GM21526 (cell line): ENCODE results near the gene IL17A.
A peak's percentile ranks its signal among the peaks of the same experiment; 100 is the strongest.

ENCODE experiments used
- ATAC-seq: cut with Tn5 transposase; IDR thresholded peaks from one replicate; pipeline ENCODE4 v1.9.1; 2021; ENCODE audit warnings: moderate library complexity; ENCODE audit not compliant: unreplicated experiment, low FRiP score

The IL17A gene

DNA sequence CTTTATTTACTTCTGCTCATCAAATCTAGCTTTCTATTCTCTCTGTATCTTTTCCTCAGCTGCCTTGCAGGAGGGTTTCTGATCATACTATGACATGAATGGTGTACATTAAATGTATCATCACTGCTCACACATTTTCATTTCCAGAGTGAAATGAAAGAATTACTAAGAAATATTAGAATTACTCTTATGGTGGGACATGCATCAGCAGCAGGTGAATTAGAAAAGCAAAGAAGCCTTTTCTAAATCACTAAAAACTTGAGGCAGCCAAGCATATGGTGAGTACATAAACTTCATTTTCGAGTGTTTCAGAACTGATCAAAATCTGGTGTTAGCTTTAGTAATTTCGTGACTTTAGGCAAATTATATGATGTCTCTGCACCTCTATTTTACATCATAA lies 23.6 kb downstream of the IL17A start:
- peak; percentile 38 for ATAC-seq

GRCh38 chr6:52210227-52210626 lies 24.1 kb downstream of the IL17A start:
- peak; percentile 82 for ATAC-seq

GRCh38 chr6:52213127-52213526 lies 27.0 kb downstream of the IL17A start:
- no peak for ATAC-seq

- ATAC-seq, result no peak
Measured at GRCh38 chr6:52215787-52216186, 29.6 kb downstream of the IL17A start.

DNA sequence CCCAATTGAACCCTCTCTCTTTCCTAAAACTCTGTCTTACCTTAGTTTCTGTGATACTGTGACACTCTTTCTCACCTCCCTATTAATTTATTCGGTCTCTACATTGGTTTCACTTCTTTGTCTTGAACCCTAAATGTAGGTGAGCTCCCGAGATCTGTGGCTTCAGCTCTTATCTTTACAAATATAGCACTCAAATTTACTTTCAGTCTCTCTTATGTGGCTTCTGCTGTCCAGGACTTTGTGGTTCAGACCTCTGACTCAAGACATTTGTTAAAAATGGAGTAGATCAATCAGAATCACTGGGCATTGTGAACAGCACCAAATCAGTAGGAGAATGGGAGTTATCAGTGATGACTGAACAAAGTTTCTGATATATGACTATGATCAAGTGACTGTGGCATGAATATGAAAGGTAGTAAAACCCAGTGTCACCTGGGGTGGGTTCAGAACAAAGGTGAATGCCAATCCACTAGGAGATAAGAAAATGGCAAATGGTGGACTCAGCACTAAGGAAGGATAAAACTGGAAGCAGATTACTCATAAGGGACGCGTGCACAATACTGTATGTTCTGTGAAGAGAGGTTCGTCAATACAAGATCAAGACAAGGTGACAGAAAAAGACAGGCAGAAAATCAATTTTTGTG lies 30.9 kb downstream of the IL17A start:
- ATAC-seq, result no peak

GRCh38 chr6:52217761-52218160 lies 31.6 kb downstream of the IL17A start:
- no peak for ATAC-seq

GRCh38 chr6:52221302-52221701 lies 35.1 kb downstream of the IL17A start:
- ATAC-seq, result no peak

DNA sequence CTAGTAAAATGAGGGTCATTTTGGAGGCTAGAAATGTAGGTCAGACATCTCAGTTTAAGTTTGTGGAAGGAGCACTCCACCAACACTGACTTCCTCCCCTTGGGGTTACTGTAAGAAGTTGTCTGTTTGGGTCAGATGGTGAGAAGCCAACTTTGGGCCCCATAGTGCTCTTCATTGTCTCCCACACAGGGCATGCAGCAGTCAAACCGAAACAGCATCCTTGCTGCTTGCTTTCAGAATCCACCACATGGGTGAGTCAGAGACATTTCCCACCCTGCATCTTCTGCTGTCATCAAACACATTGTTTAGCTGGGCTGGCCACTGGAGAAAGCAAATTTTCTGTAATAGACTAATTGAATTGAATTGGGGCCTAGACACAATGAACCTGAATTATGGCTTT lies 41.3 kb downstream of the IL17A start:
- peak; percentile 100 for ATAC-seq

DNA sequence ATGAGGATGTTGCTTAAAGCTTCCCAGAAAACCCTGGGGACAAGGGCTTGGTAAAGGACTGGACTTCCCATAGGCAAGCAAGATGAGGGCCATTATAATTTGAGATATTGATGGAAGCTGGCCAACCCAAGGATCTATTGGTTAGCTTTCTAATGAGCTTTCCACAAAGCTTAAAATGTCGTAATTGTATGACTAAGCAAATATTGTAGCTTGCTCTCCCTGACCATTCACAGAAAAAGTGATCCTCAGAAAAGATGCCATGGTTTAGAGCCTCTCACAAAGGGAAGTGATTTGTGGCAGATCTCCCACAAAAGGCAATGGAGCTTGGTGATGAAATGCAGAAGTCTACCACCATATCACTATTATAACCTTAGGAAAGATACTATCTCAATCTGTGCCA lies 44.5 kb downstream of the IL17A start:
- ATAC-seq, result no peak

DNA sequence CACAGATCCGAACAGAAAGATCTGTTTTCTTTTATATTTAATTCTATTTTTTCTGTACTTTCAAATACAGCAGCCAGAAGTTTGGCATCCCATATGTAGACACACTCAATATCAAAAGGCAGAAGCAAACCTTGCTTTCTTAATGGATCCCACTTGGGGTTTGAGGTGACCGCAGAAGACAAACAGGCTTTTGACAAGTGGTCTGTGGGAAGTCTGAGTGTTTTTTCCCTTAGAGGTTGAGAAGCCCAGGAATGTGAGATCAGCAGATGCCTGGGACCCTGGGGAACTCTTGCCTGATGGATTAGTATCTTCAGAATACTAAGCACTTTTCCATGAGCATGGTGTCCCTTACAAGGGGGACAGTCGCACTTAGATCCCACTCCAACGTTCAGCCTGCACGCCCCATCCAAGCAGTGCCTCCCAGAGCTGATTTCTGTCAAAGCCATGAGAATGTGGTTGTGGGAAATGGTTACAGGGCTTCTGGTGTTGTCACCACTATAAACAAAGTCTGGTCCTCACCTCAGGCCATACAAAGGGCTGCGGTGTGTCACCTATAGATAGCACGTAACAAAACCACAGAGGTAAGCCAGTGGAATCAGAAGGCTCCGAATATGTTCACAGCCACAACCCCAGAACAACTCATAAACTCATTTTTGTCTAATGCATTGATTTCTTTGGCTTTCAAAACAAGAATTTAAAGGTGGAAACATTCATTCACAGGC lies 45.4 kb downstream of the IL17A start:
- ATAC-seq, result no peak

DNA sequence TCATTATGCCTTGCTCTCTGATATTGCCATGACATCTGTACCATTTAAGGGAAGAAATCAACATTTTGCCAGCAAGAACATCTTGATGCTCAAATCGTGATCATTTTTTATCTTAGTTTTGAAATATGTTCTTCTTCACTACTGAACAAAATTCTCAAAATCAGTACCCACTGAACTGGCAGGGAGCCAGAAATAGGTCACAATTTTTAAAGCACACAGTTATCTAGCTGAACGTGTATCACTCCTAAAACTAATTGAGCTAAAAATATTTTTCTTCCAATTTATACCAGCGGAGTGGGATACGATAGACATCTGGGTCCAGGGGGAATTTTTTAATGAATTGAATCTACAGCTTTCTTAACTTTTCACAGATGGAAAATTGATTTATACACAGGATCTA lies 46.8 kb downstream of the IL17A start:
- ATAC-seq, result no peak

DNA sequence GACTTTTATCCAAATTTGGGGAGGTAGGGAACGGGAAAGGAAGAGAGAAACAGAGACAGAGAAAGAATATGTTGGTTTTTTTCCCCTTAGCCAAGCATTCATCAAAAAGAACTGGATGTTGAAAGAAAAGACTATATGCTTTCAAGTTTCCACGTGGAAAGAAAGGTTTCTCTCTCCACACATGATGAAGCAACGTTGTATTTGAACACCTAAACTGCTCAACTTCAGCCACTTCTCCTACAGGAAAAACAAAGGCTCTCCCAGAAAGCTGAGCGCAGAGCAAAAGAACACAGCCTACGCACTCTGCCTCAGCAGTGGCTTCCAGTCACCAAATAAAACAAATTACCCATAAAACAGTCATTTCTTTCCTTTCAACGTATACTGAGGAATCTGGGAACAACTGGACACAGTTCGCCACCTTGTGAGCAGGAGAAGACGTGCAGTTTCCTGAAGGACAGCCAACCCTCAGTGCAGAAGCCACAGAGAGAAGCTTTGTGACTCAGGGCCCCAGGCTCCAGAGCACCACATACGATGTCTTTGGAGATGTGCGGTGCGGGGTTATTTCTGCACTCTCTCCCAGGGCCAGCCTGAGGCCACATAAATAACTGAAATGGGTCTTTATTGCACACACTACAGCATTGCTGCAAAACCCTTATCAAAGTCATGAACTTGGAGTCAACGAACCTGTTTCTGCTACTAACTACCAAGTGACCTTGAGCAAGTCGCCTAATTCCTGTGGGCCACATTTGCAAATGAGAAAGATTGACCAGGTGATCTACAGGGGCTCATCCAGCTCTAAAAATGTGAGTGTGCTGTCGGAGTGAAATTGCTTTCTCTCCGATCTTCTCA lies 48.0 kb downstream of the IL17A start:
- peak; percentile 67 for ATAC-seq
